ENCODE data around the gene FBXL16. TPM values are rescaled to one million over a fixed set of nuclear protein-coding genes. Genes with fewer than 3 reads are reported as not detected.

FBXL16 gene
- total and polyA plus RNA-seq, 11 donors = 0.03 to 1.00 (median 0.59) TPM; not detected in 6

- H3K4me1 ChIP-seq = peaks cover 14 to 62% (median 48%) of the 10 kb centered on the region in 12 donors
- WGBS, 4 donors = 0 to 1% (median 0%) methylated on average over 11 to 38 of the region's 38 CpGs
- TF ChIP-seq CTCF (IDR thresholded peaks at IDR 0.05) (no peak), POLR2A (IDR thresholded peaks at IDR 0.05) (no peak)
These were observed 25.0 kb downstream of the FBXL16 start for GRCh38 chr16:680625-680945.

GRCh38 chr16:679814-680624 is 25.6 kb downstream of the FBXL16 start, which contains the start of gene STUB1:
Gene STUB1, plus strand, starts transcription at chr16:680410. Its CDS starts 116 bp downstream, at chr16:680526.
- TF ChIP-seq POLR2A (IDR thresholded peaks at IDR 0.05) (peak; percentile 60 to 80), CTCF (IDR thresholded peaks at IDR 0.05) (no peak)
- 1 to 2% (median 1%) methylated on average over 21 to 91 of the region's 91 CpGs for WGBS, 4 donors
- Histone ChIP-seq H3K4me1 (peaks cover 13 to 62% (median 45%) of the 10 kb centered on the region in 12 donors), H3K27me3 (no peaks in the 10 kb centered on the region), H3K9me3 (no peaks in the 10 kb centered on the region), H3K27ac (peak within 1 kb of the TSS; percentile 92 to 99 (median 96)), H3K36me3 (peaks cover 0 to 23% (median 19%) of the 10 kb centered on the region in 9 donors), H3K4me3 (peak within 1 kb of the TSS; percentile 61 to 100 (median 78))
- ATAC-seq (peak; percentile 44 to 70 (median 68)), DNase-seq (peak; percentile 90 to 93 (median 90))
- intact Hi-C loops (cut with DNase I) = no loop called here

More at GRCh38 chr16:680625-680945, 25.0 kb downstream of the FBXL16 start:
- Histone ChIP-seq H3K36me3 (peaks cover 0 to 26% (median 19%) of the 10 kb centered on the region in 9 donors), H3K4me3 (peak overlapping the region; percentile 61 to 100 (median 78)), H3K27me3 (no peaks in the 10 kb centered on the region), H3K27ac (peak overlapping the region; percentile 92 to 99 (median 96)), H3K9me3 (no peaks in the 10 kb centered on the region)
- DNase-seq = no peak
- no peak for ATAC-seq
- intact Hi-C loops (cut with DNase I) = no loop called here

GRCh38 chr16:678858-679813 is 26.5 kb downstream of the FBXL16 start:
- 23 to 34% (median 25%) methylated on average over 22 to 52 of the region's 52 CpGs for WGBS, 4 donors
- Histone ChIP-seq H3K27ac (peak overlapping the region in 11 of 12 donors; percentile 82 to 99 (median 92)), H3K4me1 (peaks cover 10 to 65% (median 43%) of the 10 kb centered on the region in 12 donors), H3K27me3 (no peaks in the 10 kb centered on the region), H3K9me3 (no peaks in the 10 kb centered on the region), H3K36me3 (peaks cover 0 to 24% (median 21%) of the 10 kb centered on the region in 9 donors), H3K4me3 (peak overlapping the region in 11 of 12 donors; percentile 23 to 100 (median 65))
- ATAC-seq (peak; percentile 21 to 49 (median 43)), DNase-seq (peak; percentile 78 to 89 (median 86))
- TF ChIP-seq CTCF (IDR thresholded peaks at IDR 0.05) (no peak), POLR2A (IDR thresholded peaks at IDR 0.05) (peak in 1 of 2 donors; percentile 8)
- intact Hi-C loops (cut with DNase I) = no loop called here
